ENCODE data around the gene TNPO1.
A peak's percentile ranks its signal among the peaks of the same experiment; 100 is the strongest.

TNPO1 gene

GRCh38 chr5:72854419-72854818 is 38.0 kb downstream of the TNPO1 start:
- peaks cover 88% of the 10 kb centered on the region for H3K36me3 ChIP-seq (ENCODE audit: insufficient read depth, low read length)
- no peak overlapping the region for H3K27ac ChIP-seq (ENCODE audit: low read length)
- TF ChIP-seq EZH2 (IDR thresholded peaks at IDR 0.05; ENCODE audit: borderline replicate concordance, low read depth, low read length, severe bottlenecking) = no peak
- TF ChIP-seq, protein P1, sequence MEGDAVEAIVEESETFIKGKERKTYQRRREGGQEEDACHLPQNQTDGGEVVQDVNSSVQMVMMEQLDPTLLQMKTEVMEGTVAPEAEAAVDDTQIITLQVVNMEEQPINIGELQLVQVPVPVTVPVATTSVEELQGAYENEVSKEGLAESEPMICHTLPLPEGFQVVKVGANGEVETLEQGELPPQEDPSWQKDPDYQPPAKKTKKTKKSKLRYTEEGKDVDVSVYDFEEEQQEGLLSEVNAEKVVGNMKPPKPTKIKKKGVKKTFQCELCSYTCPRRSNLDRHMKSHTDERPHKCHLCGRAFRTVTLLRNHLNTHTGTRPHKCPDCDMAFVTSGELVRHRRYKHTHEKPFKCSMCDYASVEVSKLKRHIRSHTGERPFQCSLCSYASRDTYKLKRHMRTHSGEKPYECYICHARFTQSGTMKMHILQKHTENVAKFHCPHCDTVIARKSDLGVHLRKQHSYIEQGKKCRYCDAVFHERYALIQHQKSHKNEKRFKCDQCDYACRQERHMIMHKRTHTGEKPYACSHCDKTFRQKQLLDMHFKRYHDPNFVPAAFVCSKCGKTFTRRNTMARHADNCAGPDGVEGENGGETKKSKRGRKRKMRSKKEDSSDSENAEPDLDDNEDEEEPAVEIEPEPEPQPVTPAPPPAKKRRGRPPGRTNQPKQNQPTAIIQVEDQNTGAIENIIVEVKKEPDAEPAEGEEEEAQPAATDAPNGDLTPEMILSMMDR (IDR thresholded peaks at IDR 0.05; ENCODE audit: borderline replicate concordance, extremely low read depth, low read length, poor library complexity, severe bottlenecking) = no peak
- H3K4me2 ChIP-seq (ENCODE audit: insufficient read depth, low read length) = peak overlapping the region; percentile 40; the same call in 1 of the 2 replicates
- H3K4me1 ChIP-seq (ENCODE audit: insufficient read depth, low read length) = peaks cover 48% of the 10 kb centered on the region
- H3K79me2 ChIP-seq (ENCODE audit: insufficient read depth, low read length) = peaks cover 96% of the 10 kb centered on the region
- H3K9ac ChIP-seq (ENCODE audit: low read depth, low read length) = no peak overlapping the region
- ATAC-seq (ENCODE audit: insufficient read depth, low read depth) (no peak), DNase-seq (no peak)
- H4K20me1 ChIP-seq (ENCODE audit: insufficient read depth, low read length) = peaks cover 73% of the 10 kb centered on the region
- H3K27me3 ChIP-seq (ENCODE audit: insufficient read depth, low read length, poor library complexity) = no peaks in the 10 kb centered on the region
- H2AFZ ChIP-seq (ENCODE audit: low read depth, low read length) = no peak overlapping the region
- H3K4me3 ChIP-seq (ENCODE audit: low read depth in 1 of 2, low read length in 2 of 2) = no peak overlapping the region
- no peaks in the 10 kb centered on the region for H3K9me3 ChIP-seq (ENCODE audit: insufficient read depth, low read length, severe bottlenecking)

GRCh38 chr5:72855821-72856220 is 39.4 kb downstream of the TNPO1 start:
- H3K79me2 ChIP-seq (ENCODE audit: insufficient read depth, low read length) = peaks cover 96% of the 10 kb centered on the region
- H3K4me1 ChIP-seq (ENCODE audit: insufficient read depth, low read length) = peaks cover 34% of the 10 kb centered on the region
- H3K27ac ChIP-seq (ENCODE audit: low read length) = no peak overlapping the region
- no peaks in the 10 kb centered on the region for H3K27me3 ChIP-seq (ENCODE audit: insufficient read depth, low read length, poor library complexity)
- H4K20me1 ChIP-seq (ENCODE audit: insufficient read depth, low read length) = peaks cover 65% of the 10 kb centered on the region
- H3K36me3 ChIP-seq (ENCODE audit: insufficient read depth, low read length) = peaks cover 87% of the 10 kb centered on the region
- no peak overlapping the region for H2AFZ ChIP-seq (ENCODE audit: low read depth, low read length)
- ATAC-seq (ENCODE audit: insufficient read depth, low read depth) (no peak), DNase-seq (no peak)
- no peak overlapping the region for H3K9ac ChIP-seq (ENCODE audit: low read depth, low read length)
- no peak overlapping the region for H3K4me3 ChIP-seq (ENCODE audit: low read depth in 1 of 2, low read length in 2 of 2)
- H3K4me2 ChIP-seq (ENCODE audit: insufficient read depth, low read length) = peak overlapping the region; percentile 32; the same call in 1 of the 2 replicates
- TF ChIP-seq EZH2 (IDR thresholded peaks at IDR 0.05; ENCODE audit: borderline replicate concordance, low read depth, low read length, severe bottlenecking) = no peak
- TF ChIP-seq, protein P1 (IDR thresholded peaks at IDR 0.05; ENCODE audit: borderline replicate concordance, extremely low read depth, low read length, poor library complexity, severe bottlenecking) = no peak
- H3K9me3 ChIP-seq (ENCODE audit: insufficient read depth, low read length, severe bottlenecking) = no peaks in the 10 kb centered on the region

GRCh38 chr5:72857396-72857795 is 40.9 kb downstream of the TNPO1 start:
- no peak overlapping the region for H3K9ac ChIP-seq (ENCODE audit: low read depth, low read length)
- peaks cover 19% of the 10 kb centered on the region for H3K4me1 ChIP-seq (ENCODE audit: insufficient read depth, low read length)
- no peak overlapping the region for H3K27ac ChIP-seq (ENCODE audit: low read length)
- no peak overlapping the region for H3K4me2 ChIP-seq (ENCODE audit: insufficient read depth, low read length)
- H2AFZ ChIP-seq (ENCODE audit: low read depth, low read length) = no peak overlapping the region
- no peak overlapping the region for H3K4me3 ChIP-seq (ENCODE audit: low read depth in 1 of 2, low read length in 2 of 2)
- no peak for TF ChIP-seq EZH2 (IDR thresholded peaks at IDR 0.05; ENCODE audit: borderline replicate concordance, low read depth, low read length, severe bottlenecking)
- TF ChIP-seq, protein P1 (IDR thresholded peaks at IDR 0.05; ENCODE audit: borderline replicate concordance, extremely low read depth, low read length, poor library complexity, severe bottlenecking) = no peak
- peaks cover 95% of the 10 kb centered on the region for H3K79me2 ChIP-seq (ENCODE audit: insufficient read depth, low read length)
- ATAC-seq (ENCODE audit: insufficient read depth, low read depth) (no peak), DNase-seq (no peak)
- H3K9me3 ChIP-seq (ENCODE audit: insufficient read depth, low read length, severe bottlenecking) = no peaks in the 10 kb centered on the region
- peaks cover 87% of the 10 kb centered on the region for H3K36me3 ChIP-seq (ENCODE audit: insufficient read depth, low read length)
- peaks cover 66% of the 10 kb centered on the region for H4K20me1 ChIP-seq (ENCODE audit: insufficient read depth, low read length)
- no peaks in the 10 kb centered on the region for H3K27me3 ChIP-seq (ENCODE audit: insufficient read depth, low read length, poor library complexity)

GRCh38 chr5:72859127-72859526 is 42.7 kb downstream of the TNPO1 start:
- H3K27ac ChIP-seq (ENCODE audit: low read length) = no peak overlapping the region
- H3K79me2 ChIP-seq (ENCODE audit: insufficient read depth, low read length) = peaks cover 90% of the 10 kb centered on the region
- H3K4me2 ChIP-seq (ENCODE audit: insufficient read depth, low read length) = no peak overlapping the region
- H3K36me3 ChIP-seq (ENCODE audit: insufficient read depth, low read length) = peaks cover 87% of the 10 kb centered on the region
- TF ChIP-seq, protein P1 (IDR thresholded peaks at IDR 0.05; ENCODE audit: borderline replicate concordance, extremely low read depth, low read length, poor library complexity, severe bottlenecking) = no peak
- no peak for TF ChIP-seq EZH2 (IDR thresholded peaks at IDR 0.05; ENCODE audit: borderline replicate concordance, low read depth, low read length, severe bottlenecking)
- H2AFZ ChIP-seq (ENCODE audit: low read depth, low read length) = no peak overlapping the region
- no peak overlapping the region for H3K9ac ChIP-seq (ENCODE audit: low read depth, low read length)
- H4K20me1 ChIP-seq (ENCODE audit: insufficient read depth, low read length) = peaks cover 60% of the 10 kb centered on the region
- no peak for DNase-seq
- H3K9me3 ChIP-seq (ENCODE audit: insufficient read depth, low read length, severe bottlenecking) = no peaks in the 10 kb centered on the region
- peaks cover 7% of the 10 kb centered on the region for H3K4me1 ChIP-seq (ENCODE audit: insufficient read depth, low read length)
- ATAC-seq (ENCODE audit: insufficient read depth, low read depth) = no peak
- no peak overlapping the region for H3K4me3 ChIP-seq (ENCODE audit: low read depth in 1 of 2, low read length in 2 of 2)
- no peaks in the 10 kb centered on the region for H3K27me3 ChIP-seq (ENCODE audit: insufficient read depth, low read length, poor library complexity)

Measured in DND-41 (cell line).